Right lobe of liver (tissue), 4 donors: ENCODE data around the gene DNMBP.

Experiments
- CTCF ChIP-seq, 4 donors: fragments of 200-600 bp in 3 of 4; fragments of 450-650 bp in 1 of 4; IDR thresholded peaks; one replicate each; pipeline versions ENCODE4 v1.5.1 to v1.8.0; 2016 to 2022; ENCODE audit warnings: antibody characterized with exemption in 4 of 4, mild to moderate bottlenecking in 2 of 4
- POLR2A ChIP-seq: fragments of 450-650 bp; IDR thresholded peaks from one replicate; pipeline ENCODE4 v1.6.1; 2017; ENCODE audit warnings: antibody characterized with exemption, mild to moderate bottlenecking
- donor health status: DM: no; HTN: no; CAD: no.
- donor health status: DM: no; HTN: no; CAD: no.
- donor health status: DM: no; HTN: yes; CAD: no.

DNA sequence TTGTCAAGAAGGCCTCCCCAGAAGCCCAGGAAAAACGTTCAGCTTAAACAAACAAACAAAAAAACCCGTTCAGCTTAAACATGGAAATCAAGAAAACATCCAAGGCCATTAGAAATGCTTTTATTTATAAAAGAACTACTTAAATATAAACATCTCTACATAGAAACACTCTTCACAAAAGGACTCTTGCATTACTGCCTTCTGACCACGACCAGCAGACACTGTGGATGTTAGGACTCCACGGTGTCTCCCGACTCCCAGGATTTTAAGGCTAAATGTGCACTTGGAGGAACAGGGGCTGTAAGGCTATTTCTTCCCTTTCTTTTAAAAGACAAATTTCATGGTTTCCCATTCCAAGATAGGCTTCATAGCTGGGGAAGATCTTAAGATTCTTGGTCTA is 134.3 kb downstream of the DNMBP start:
- no peak for TF ChIP-seq POLR2A
- no peak for TF ChIP-seq CTCF (IDR thresholded peaks at IDR 0.05)
